Panc1 (cell line): ENCODE results near the gene RC3H1. TPM values are rescaled to one million over a fixed set of nuclear protein-coding genes. Genes with fewer than 3 reads are reported as not detected.
"Not testable (repeated sequence)": the region's sequence is repeated elsewhere in the genome, so short reads cannot be mapped to it uniquely, and the experiment has no call there.

Source experiments
- ATAC-seq: fragments of 200-7000 bp; cut with Tn5 transposase; 2 replicates; pipeline ENCODE4 v1.9.1; 2020; ENCODE audit warnings: mild to moderate bottlenecking, moderate library complexity
- BruUV-seq: library from RNA; stranded (reverse); fragments of 400-500 nt; replicated peaks from 2 replicates; lab custom pipeline; 2021; lab: Mats Ljungman, UMichigan
- CTCF ChIA-PET: fragments of 300-600 bp; sonication (Branson Sonifier 250); formaldehyde crosslinking; loops from one replicate; lab custom pipeline; 2022; ENCODE audit warnings: antibody characterized with exemption; lab: Charles Lee
- POLR2A ChIA-PET: fragments of 300-600 bp; sonication (Branson Sonifier 250); formaldehyde crosslinking; loops from one replicate; lab custom pipeline; 2022; ENCODE audit warnings: antibody characterized with exemption; lab: Charles Lee
- DNase-seq: peaks from one replicate; pipeline ENCODE4 v3.0.0-alpha.2; 2010; ENCODE audit warnings: low read depth, low spot score
- H3K27ac ChIP-seq: 2 replicates; pipeline ENCODE4 v1.5.1; 2011; ENCODE audit warnings: mild to moderate bottlenecking, low read length, inconsistent platforms
- H3K27me3 ChIP-seq: fragments of 200-500 bp; sonication (Bioruptor generic); 2 replicates; pipeline ENCODE4 v1.6.0; 2014; ENCODE audit warnings: low read length, inconsistent platforms; ENCODE audit not compliant: control insufficient read depth, insufficient read depth
- H3K36me3 ChIP-seq: fragments of 200-500 bp; sonication (Bioruptor generic); 2 replicates; pipeline ENCODE4 v1.5.1; 2014; ENCODE audit warnings: inconsistent platforms, mild to moderate bottlenecking, low read length, moderate library complexity; ENCODE audit not compliant: control insufficient read depth, insufficient read depth
- H3K4me1 ChIP-seq: 2 replicates; pipeline ENCODE4 v1.5.1; 2011; ENCODE audit warnings: inconsistent platforms, mild to moderate bottlenecking, low read length, moderate library complexity; ENCODE audit not compliant: control insufficient read depth, insufficient read depth
- H3K4me3 ChIP-seq, 2 experiments: 2 replicates each; pipeline ENCODE4 v1.5.1; 2011 to 2012; ENCODE audit warnings: low read depth in 2 of 2, low read length in 2 of 2, mild to moderate bottlenecking in 2 of 2, inconsistent platforms in 1 of 2, moderate library complexity in 1 of 2
- H3K9me3 ChIP-seq: fragments of 200-500 bp; sonication (Bioruptor generic); 2 replicates; pipeline ENCODE4 v1.5.1; 2014; ENCODE audit warnings: low read depth, mild to moderate bottlenecking, inconsistent platforms, low read length, moderate library complexity; ENCODE audit not compliant: control insufficient read depth, insufficient read depth
- POLR2AphosphoS5 ChIP-seq: IDR thresholded peaks from 2 replicates; pipeline ENCODE4 v1.6.1; 2012; ENCODE audit warnings: mild to moderate bottlenecking, low read depth, low read length, moderate library complexity
- SIN3A ChIP-seq: IDR thresholded peaks from 2 replicates; pipeline ENCODE4 v1.6.1; 2012; ENCODE audit warnings: low read depth, mild to moderate bottlenecking, low read length, moderate library complexity, borderline replicate concordance; ENCODE audit not compliant: insufficient read depth
- TCF7L2 ChIP-seq: IDR thresholded peaks from 2 replicates; pipeline ENCODE4 v1.6.1; 2011; ENCODE audit warnings: mild to moderate bottlenecking, low read depth, low read length, inconsistent platforms
- in situ Hi-C: cut with HindIII; loops from 2 replicates; pipeline ENCODE4 v1.10.0; 2016; ENCODE audit warnings: low sequenced_read_pairs, low pct_unique_long_range_greater_than_20kb
- intact Hi-C: fragments of 100-400 bp; cut with micrococcal nuclease; formaldehyde crosslinking; loops from one replicate; pipeline ENCODE4 v1.10.0; 2022; ENCODE audit not compliant: unreplicated experiment
- total RNA-seq: library from RNA; stranded (reverse); gene quantifications from one replicate; pipeline ENCODE4 v1.2.1, GENCODE V29; 2021; ENCODE audit not compliant: unreplicated experiment
- TF ChIP-seq, protein P1 (sequence below): fragments of 450-650 bp; IDR thresholded peaks from 2 replicates; pipeline ENCODE4 v1.5.1; 2017; ENCODE audit warnings: mild to moderate bottlenecking
- TF ChIP-seq, protein P2 (sequence below), 2 experiments: IDR thresholded peaks; 2 replicates each; pipeline ENCODE4 v1.6.1; 2011 to 2012; ENCODE audit warnings: low read depth in 2 of 2, control low read depth in 1 of 2, low read length in 1 of 2, mild to moderate bottlenecking in 1 of 2, moderate library complexity in 1 of 2; ENCODE audit not compliant: insufficient read depth in 1 of 2

RC3H1 gene
- total RNA-seq, 1 experiment from 2014 or later = 21.4 TPM

DNA sequence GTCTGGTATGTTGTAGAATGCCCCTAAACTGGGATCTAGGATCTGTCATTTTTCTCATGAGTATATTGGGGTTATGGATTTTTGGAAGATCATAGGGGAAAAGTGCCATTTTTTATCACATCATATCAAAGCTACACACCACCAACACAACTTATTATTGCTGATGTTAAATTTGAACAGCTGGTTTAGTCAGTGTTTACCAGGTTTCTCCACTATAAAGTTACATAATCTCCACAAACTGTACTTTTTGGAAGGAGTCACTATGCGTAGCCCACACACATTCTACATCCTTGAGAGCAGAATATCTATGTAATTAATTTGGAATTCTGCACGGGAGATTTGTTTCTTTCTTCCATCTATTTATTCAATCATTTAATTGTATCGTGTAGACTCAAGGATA lies 35.2 kb downstream of the RC3H1 start:
- Histone ChIP-seq H3K27me3 (no peaks in the 10 kb centered on the region), H3K36me3 (peaks cover 8% of the 10 kb centered on the region; the same call in 1 of the 2 replicates), H3K27ac (no peak overlapping the region), H3K9me3 (no peaks in the 10 kb centered on the region), H3K4me1 (no peaks in the 10 kb centered on the region), H3K4me3 (no peak overlapping the region)
- TSS peak; percentile 19 for BruUV-seq
- ChIA-PET POLR2A (no interaction called here), CTCF (no interaction called here)
- intact Hi-C loops (no loop called here), in situ Hi-C loops (no loop called here)
- TF ChIP-seq TCF7L2 = no peak
- TF ChIP-seq, protein P1, sequence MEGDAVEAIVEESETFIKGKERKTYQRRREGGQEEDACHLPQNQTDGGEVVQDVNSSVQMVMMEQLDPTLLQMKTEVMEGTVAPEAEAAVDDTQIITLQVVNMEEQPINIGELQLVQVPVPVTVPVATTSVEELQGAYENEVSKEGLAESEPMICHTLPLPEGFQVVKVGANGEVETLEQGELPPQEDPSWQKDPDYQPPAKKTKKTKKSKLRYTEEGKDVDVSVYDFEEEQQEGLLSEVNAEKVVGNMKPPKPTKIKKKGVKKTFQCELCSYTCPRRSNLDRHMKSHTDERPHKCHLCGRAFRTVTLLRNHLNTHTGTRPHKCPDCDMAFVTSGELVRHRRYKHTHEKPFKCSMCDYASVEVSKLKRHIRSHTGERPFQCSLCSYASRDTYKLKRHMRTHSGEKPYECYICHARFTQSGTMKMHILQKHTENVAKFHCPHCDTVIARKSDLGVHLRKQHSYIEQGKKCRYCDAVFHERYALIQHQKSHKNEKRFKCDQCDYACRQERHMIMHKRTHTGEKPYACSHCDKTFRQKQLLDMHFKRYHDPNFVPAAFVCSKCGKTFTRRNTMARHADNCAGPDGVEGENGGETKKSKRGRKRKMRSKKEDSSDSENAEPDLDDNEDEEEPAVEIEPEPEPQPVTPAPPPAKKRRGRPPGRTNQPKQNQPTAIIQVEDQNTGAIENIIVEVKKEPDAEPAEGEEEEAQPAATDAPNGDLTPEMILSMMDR = no peak
- TF ChIP-seq SIN3A = no peak
- ATAC-seq (no peak), DNase-seq (no peak)

DNA sequence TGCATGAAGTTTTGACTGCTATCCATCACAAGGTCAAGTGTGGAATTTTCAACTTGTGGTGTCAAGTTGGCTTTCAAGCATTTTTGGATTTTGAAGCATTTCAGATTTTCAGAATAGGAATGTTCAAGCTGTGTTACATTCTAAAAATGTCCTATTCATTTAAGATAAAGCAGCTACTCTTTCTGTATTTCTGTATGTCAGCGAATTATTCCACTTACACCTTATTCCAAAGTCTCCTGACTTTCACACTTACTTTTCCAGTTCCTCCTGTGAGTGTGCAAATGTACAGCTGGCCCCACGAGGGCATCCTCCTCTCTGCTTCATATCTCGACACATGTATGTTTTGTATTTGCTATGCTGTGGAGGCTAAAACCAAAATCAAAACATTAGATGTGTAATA lies 51.9 kb downstream of the RC3H1 start:
- BruUV-seq = no TSS peak
- H3K36me3 ChIP-seq = peaks cover 35% of the 10 kb centered on the region
- H3K4me3 ChIP-seq = no peak overlapping the region
- no peaks in the 10 kb centered on the region for H3K27me3 ChIP-seq
- intact Hi-C loops = loop anchor here (10.0 kb wide), 1 partner anchor 245 kb away; no protein-coding TSS in a partner anchor
- ChIA-PET CTCF (no interaction called here), POLR2A (interaction anchor here (0.6 kb wide), 1 partner anchor 223 kb away, joined by 3 read pairs; no protein-coding TSS in a partner anchor)
- no peaks in the 10 kb centered on the region for H3K9me3 ChIP-seq
- H3K4me1 ChIP-seq = no peaks in the 10 kb centered on the region
- no peak for ATAC-seq
- DNase-seq = no peak
- no peak overlapping the region for H3K27ac ChIP-seq
- in situ Hi-C loops = no loop called here
- TF ChIP-seq, protein P1 = no peak
- TF ChIP-seq TCF7L2 (no peak), POLR2AphosphoS5 (no peak), SIN3A (no peak)
- TF ChIP-seq, protein P2, sequence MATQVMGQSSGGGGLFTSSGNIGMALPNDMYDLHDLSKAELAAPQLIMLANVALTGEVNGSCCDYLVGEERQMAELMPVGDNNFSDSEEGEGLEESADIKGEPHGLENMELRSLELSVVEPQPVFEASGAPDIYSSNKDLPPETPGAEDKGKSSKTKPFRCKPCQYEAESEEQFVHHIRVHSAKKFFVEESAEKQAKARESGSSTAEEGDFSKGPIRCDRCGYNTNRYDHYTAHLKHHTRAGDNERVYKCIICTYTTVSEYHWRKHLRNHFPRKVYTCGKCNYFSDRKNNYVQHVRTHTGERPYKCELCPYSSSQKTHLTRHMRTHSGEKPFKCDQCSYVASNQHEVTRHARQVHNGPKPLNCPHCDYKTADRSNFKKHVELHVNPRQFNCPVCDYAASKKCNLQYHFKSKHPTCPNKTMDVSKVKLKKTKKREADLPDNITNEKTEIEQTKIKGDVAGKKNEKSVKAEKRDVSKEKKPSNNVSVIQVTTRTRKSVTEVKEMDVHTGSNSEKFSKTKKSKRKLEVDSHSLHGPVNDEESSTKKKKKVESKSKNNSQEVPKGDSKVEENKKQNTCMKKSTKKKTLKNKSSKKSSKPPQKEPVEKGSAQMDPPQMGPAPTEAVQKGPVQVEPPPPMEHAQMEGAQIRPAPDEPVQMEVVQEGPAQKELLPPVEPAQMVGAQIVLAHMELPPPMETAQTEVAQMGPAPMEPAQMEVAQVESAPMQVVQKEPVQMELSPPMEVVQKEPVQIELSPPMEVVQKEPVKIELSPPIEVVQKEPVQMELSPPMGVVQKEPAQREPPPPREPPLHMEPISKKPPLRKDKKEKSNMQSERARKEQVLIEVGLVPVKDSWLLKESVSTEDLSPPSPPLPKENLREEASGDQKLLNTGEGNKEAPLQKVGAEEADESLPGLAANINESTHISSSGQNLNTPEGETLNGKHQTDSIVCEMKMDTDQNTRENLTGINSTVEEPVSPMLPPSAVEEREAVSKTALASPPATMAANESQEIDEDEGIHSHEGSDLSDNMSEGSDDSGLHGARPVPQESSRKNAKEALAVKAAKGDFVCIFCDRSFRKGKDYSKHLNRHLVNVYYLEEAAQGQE (IDR thresholded peaks at IDR 0.05; ENCODE audit: insufficient read depth in 1 of 2, low read depth in 2 of 2, low read length in 1 of 2) = no peak

DNA sequence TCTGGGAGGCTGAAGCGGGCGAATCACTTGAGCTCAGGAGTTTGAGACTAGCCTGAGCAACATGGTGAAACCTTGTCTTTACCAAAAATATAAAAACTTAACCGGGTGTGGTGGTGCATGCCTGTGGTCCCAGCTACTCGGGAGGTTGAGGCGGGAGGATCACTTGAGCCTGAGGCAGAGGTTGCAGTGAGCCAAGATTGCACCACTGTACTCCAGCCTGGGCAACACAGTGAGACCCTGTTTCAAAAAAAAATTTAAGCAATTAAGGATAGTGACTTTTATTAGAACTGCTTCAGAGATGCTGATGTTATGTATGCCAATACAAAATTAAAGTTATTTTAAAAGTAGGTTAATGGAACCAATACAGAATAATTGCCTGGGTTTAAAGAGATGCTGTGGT lies 56.3 kb downstream of the RC3H1 start:
- H3K27ac ChIP-seq, BruUV-seq, POLR2A ChIA-PET, DNase-seq, CTCF ChIA-PET, H3K4me3 ChIP-seq, H3K4me1 ChIP-seq, intact Hi-C loops, ATAC-seq, in situ Hi-C loops, H3K9me3 ChIP-seq, H3K27me3 ChIP-seq: not testable (repeated sequence)
- peaks cover 29% of the 10 kb centered on the region for H3K36me3 ChIP-seq
